Right cardiac atrium (tissue), 5 donors: ENCODE data around the gene MAPKAPK3. TPM values are rescaled to one million over a fixed set of nuclear protein-coding genes. Genes with fewer than 3 reads are reported as not detected.
A peak's percentile ranks its signal among the peaks of the same experiment; 100 is the strongest.

ENCODE experiments used
- ATAC-seq, 2 donors: fragments of 200-7000 bp; cut with Tn5 transposase; one replicate each; pipeline versions ENCODE4 v1.8.0 to v1.9.1; 2020; ENCODE audit warnings: moderate library complexity in 2 of 2, mild to moderate bottlenecking in 1 of 2
- DNase-seq, 3 donors: peaks; one replicate each; pipeline ENCODE4 v3.0.0-alpha.2; 2020
- H3K27ac ChIP-seq: one replicate; pipeline ENCODE4 v1.5.1; 2013; ENCODE audit warnings: mild to moderate bottlenecking, low read length, control low read depth, moderate library complexity
- H3K27me3 ChIP-seq: one replicate; pipeline ENCODE4 v1.6.1; 2013; ENCODE audit not compliant: control insufficient read depth, insufficient read depth
- H3K4me1 ChIP-seq: one replicate; pipeline ENCODE4 v1.6.1; 2013; ENCODE audit warnings: low read length; ENCODE audit not compliant: control insufficient read depth, insufficient read depth
- H3K4me3 ChIP-seq: one replicate; pipeline ENCODE4 v1.5.1; 2013; ENCODE audit warnings: low read length, control low read depth
- H3K9me3 ChIP-seq: one replicate; pipeline ENCODE4 v1.6.1; 2013; ENCODE audit warnings: low read length; ENCODE audit not compliant: control insufficient read depth
- WGBS: extraction: QIAGEN DNeasy Blood & Tissue Kit; methylation state at CpG from one replicate; pipeline ENCODE4 v1.1.7; 2013; 5-methylcytosine and 5-hydroxymethylcytosine counted together
- intact Hi-C, 4 donors: fragments of 100-400 bp; cut with DNase I; formaldehyde crosslinking; loops; one replicate each; pipeline versions ENCODE4 v1.11.0 to v1.14.0; 2022 to 2023
- polyA plus RNA-seq: library from polyadenylated mRNA; stranded (reverse); fragments of 200-250 nt; gene quantifications from one replicate; pipeline ENCODE4 v1.2.3, GENCODE V29; 2013
- total RNA-seq, 4 donors: library from RNA; stranded (reverse); fragmentation: NEBNext Ultra II Directional; extraction: Animal tissue kit (Norgen Biotek cat#: 25700); gene quantifications; one replicate each; pipeline ENCODE4 v1.2.1, GENCODE V29; 2021
- donor health status: healthy with polysubstance abuse.
- donor health status: DM: no; HTN: yes; CAD: no.
- donor health status: DM: no; HTN: no; CAD: no.
- donor health status: DM: no; HTN: yes; CAD: no; lungs with severe emphysema.
- donor health status: DM: yes; HTN: yes; CAD: no.

Gene MAPKAPK3
- total and polyA plus RNA-seq, 5 donors: 167 to 260 (median 224) TPM

- peak overlapping the region; percentile 90 for H3K27ac ChIP-seq
Measured at GRCh38 chr3:50648944-50649343, 32.0 kb downstream of the MAPKAPK3 start.

DNA sequence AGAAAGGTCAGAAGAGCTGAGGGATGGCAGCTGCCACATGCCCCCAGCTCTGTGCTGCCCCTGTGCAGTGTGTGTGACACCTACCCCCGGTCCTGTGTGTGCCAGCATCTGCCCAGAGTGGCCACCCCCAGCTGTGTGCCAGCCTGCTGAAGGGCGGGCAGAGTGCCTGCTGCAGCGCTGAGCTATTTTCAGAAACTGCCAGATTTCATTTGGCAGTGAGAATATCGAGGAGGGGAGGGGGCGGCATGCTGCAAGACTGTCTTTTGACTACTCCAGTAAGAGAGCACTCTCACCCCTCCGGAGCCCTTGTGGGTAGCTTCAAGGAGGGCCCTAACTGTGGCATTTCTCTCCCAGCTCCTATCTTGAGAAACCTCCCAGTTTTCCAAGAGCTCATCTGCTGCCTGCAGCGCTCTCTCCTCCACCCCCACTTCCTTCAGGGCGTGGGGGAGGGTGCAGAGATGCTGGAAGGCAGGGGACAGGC lies 32.5 kb downstream of the MAPKAPK3 start:
- ATAC-seq (peak; percentile 81 to 85), DNase-seq (peak; percentile 58 to 88 (median 84))
- Histone ChIP-seq H3K4me1 (peaks cover 6% of the 10 kb centered on the region), H3K27ac (peak overlapping the region; percentile 90), H3K4me3 (no peak overlapping the region), H3K27me3 (no peaks in the 10 kb centered on the region), H3K9me3 (no peaks in the 10 kb centered on the region)
- WGBS: 34% methylated on average over 8 of the region's 8 CpGs
- intact Hi-C loops: no loop called here

More at GRCh38 chr3:50648944-50649343, 32.0 kb downstream of the MAPKAPK3 start:
- Histone ChIP-seq H3K9me3 (no peaks in the 10 kb centered on the region), H3K4me3 (no peak overlapping the region), H3K4me1 (peaks cover 9% of the 10 kb centered on the region), H3K27me3 (no peaks in the 10 kb centered on the region)
- WGBS: 63% methylated on average over 2 of the region's 2 CpGs
- ATAC-seq (peak; percentile 46 to 49), DNase-seq (no peak)
- intact Hi-C loops: no loop called here

- no peak overlapping the region for H3K4me3 ChIP-seq
- 75% methylated on average over 1 of the region's 1 CpG for WGBS
- no peak for DNase-seq
- no peaks in the 10 kb centered on the region for H3K27me3 ChIP-seq
- H3K9me3 ChIP-seq: no peaks in the 10 kb centered on the region
- intact Hi-C loops: no loop called here
- peaks cover 6% of the 10 kb centered on the region for H3K4me1 ChIP-seq
- peak overlapping the region; percentile 90 for H3K27ac ChIP-seq
- no peak for ATAC-seq
Measured at GRCh38 chr3:50650018-50650417, 33.1 kb downstream of the MAPKAPK3 start.

DNA sequence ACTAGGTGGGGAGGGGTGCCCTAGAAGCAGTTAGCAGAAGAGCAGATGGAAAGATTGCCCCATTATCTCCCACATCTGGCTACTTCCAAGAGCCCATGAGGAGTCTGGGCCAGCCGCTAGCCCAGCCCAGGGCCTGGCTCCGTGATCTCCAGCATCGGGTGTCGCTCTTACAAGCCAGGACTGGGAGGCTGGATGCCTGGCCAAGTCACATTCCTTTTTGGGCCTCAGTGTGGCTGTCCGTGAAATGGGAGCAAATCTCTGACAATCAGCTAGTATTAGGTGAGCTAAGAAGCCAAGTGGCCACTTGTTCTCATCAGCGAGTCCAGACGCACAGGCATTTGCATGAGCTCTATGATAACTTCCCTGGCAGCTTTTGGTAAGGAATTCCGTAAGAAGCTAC lies 34.5 kb downstream of the MAPKAPK3 start:
- ATAC-seq: no peak
- 70% methylated on average over 8 of the region's 8 CpGs for WGBS
- no peak overlapping the region for H3K4me3 ChIP-seq
- intact Hi-C loops: no loop called here
- peaks cover 6% of the 10 kb centered on the region for H3K4me1 ChIP-seq
- no peaks in the 10 kb centered on the region for H3K9me3 ChIP-seq
- H3K27ac ChIP-seq: peak overlapping the region; percentile 37
- H3K27me3 ChIP-seq: no peaks in the 10 kb centered on the region
- DNase-seq: no peak

DNA sequence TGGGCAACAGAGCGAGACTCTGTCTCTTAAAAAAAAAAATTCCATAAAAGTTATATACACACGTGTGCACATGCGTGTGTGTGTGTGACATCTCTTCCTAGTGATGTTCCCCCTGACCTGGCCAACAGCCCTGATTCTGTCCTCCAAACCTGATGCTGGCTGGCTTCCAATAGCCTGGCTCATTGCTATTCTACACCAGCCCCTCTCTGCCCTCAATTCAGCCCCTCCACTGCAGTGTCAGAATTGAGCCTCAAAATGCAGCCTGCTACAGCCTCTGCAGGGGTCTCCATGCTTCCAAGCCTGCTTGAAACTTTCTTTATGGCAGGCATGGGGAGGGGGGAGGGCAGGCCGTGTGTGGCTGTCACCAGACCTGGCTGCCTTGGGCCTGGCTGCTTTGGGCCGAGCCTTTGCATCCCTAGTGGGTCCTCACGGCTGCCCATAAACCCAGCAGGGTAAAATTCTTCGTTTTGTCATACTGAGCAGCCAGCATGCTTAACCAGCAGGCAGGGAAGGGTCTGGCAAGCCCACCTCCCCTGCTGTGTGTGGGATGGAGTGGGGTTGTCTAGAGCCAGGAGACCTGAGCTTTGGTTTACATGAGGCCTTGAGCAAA lies 35.1 kb downstream of the MAPKAPK3 start:
- no peaks in the 10 kb centered on the region for H3K9me3 ChIP-seq
- H3K27me3 ChIP-seq: no peaks in the 10 kb centered on the region
- H3K4me1 ChIP-seq: peaks cover 6% of the 10 kb centered on the region
- ATAC-seq: no peak
- peak in 1 of 3 donors; percentile 59 for DNase-seq
- H3K4me3 ChIP-seq: no peak overlapping the region
- intact Hi-C loops: no loop called here
- WGBS: 53% methylated on average over 7 of the region's 7 CpGs
- peak overlapping the region; percentile 34 for H3K27ac ChIP-seq

DNA sequence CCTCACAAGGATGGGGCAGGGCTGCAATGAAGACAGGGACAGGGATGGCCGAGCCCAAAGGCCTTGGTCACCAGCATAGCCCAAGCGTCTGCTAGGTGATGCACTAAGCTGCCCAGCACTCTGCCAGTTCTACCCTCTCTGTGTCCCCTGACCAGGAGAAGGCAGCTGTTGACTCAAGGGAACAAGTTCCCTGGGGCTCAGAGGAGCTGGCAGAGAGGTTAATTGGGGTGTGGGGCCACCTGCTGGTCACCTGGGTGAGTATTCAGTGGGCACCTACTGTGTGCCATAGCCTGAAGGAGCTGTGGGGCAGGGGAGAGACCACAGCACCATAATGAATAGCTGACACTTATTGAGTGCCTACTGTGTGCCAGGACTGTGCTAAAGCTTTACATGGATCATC lies 35.8 kb downstream of the MAPKAPK3 start:
- ATAC-seq (peak in 1 of 2 donors; percentile 12), DNase-seq (peak in 1 of 3 donors; percentile 61)
- WGBS: 75% methylated on average over 2 of the region's 2 CpGs
- no peaks in the 10 kb centered on the region for H3K9me3 ChIP-seq
- no peak overlapping the region for H3K4me3 ChIP-seq
- H3K4me1 ChIP-seq: peaks cover 4% of the 10 kb centered on the region
- H3K27me3 ChIP-seq: no peaks in the 10 kb centered on the region
- intact Hi-C loops: no loop called here
- no peak overlapping the region for H3K27ac ChIP-seq

DNA sequence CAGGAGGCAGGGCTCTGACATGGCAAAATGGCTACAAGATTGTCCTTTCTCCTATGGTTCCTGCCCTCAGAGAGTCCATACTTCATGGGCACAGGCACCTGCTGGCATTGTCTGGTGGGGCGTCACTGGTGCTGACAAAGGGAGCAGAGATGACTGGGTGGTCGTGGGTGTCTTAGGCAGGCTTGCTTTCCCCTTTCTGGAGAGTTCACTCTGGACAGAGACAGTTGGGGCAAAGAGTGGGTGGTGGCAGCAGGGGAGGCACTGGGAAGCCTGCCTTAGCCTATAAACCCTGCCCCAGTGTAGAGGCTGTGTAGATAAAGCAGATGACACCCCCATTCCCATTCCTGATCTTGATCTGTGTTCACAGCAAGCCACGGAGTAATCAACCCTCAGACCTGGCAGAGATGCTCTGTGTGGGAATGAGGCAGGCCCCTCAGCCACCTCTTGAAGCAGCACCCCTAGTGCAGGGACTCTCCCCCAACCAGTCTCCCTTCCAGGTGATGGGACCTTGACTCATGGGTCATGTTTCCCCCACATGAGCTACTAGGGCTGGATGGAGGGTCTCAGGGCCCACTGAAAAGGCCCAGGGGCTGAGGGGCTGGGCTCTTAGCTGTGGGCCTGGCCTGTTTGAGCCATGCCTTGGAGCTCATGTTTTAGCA lies 37.1 kb downstream of the MAPKAPK3 start:
- H3K4me1 ChIP-seq: no peaks in the 10 kb centered on the region
- WGBS: 60% methylated on average over 3 of the region's 3 CpGs
- H3K9me3 ChIP-seq: no peaks in the 10 kb centered on the region
- H3K27ac ChIP-seq: no peak overlapping the region
- no peak overlapping the region for H3K4me3 ChIP-seq
- H3K27me3 ChIP-seq: no peaks in the 10 kb centered on the region
- DNase-seq (no peak), ATAC-seq (no peak)
- intact Hi-C loops: no loop called here

- Histone ChIP-seq H3K27ac (no peak overlapping the region), H3K4me3 (no peak overlapping the region), H3K9me3 (no peaks in the 10 kb centered on the region), H3K27me3 (no peaks in the 10 kb centered on the region), H3K4me1 (no peaks in the 10 kb centered on the region)
- ATAC-seq (no peak), DNase-seq (no peak)
- intact Hi-C loops: no loop called here
- WGBS: 40% methylated on average over 3 of the region's 3 CpGs
Measured at GRCh38 chr3:50655009-50655830, 38.3 kb downstream of the MAPKAPK3 start.

- no peak for ATAC-seq
- DNase-seq: no peak
Measured at GRCh38 chr3:50656417-50657195, 39.7 kb downstream of the MAPKAPK3 start.

GRCh38 chr3:50657407-50657806 lies 40.5 kb downstream of the MAPKAPK3 start:
- intact Hi-C loops: no loop called here

More at GRCh38 chr3:50656417-50657195, 39.7 kb downstream of the MAPKAPK3 start:
- H3K27me3 ChIP-seq: no peaks in the 10 kb centered on the region
- H3K4me3 ChIP-seq: no peak overlapping the region
- H3K9me3 ChIP-seq: no peaks in the 10 kb centered on the region
- intact Hi-C loops: no loop called here
- no peak overlapping the region for H3K27ac ChIP-seq
- H3K4me1 ChIP-seq: no peaks in the 10 kb centered on the region
- 60% methylated on average over 8 of the region's 8 CpGs for WGBS

More at GRCh38 chr3:50657407-50657806, 40.5 kb downstream of the MAPKAPK3 start:
- ATAC-seq (no peak), DNase-seq (no peak)
- WGBS: 93% methylated on average over 5 of the region's 5 CpGs
- H3K27ac ChIP-seq: no peak overlapping the region
- no peaks in the 10 kb centered on the region for H3K9me3 ChIP-seq
- no peaks in the 10 kb centered on the region for H3K4me1 ChIP-seq
- no peak overlapping the region for H3K4me3 ChIP-seq
- no peaks in the 10 kb centered on the region for H3K27me3 ChIP-seq
